Left cardiac atrium (tissue), 4 donors: ENCODE measurements around the gene SPACA6. TPM values are rescaled to one million over a fixed set of nuclear protein-coding genes. Genes with fewer than 3 reads are reported as not detected.

Experiments used
- ATAC-seq, 2 donors: fragments of 200-7000 bp; cut with Tn5 transposase; one replicate each; pipeline ENCODE4 v1.9.1; 2020; ENCODE audit warnings: mild to moderate bottlenecking in 2 of 2, moderate library complexity in 2 of 2
- DNase-seq: peaks from one replicate; pipeline ENCODE4 v3.0.0-alpha.2; 2020
- intact Hi-C, 2 donors: fragments of 100-400 bp; cut with DNase I; formaldehyde crosslinking; loops; one replicate each; pipeline versions ENCODE4 v1.14.1 to v1.15.1; 2022 to 2023
- total RNA-seq, 2 donors: library from RNA; stranded (reverse); fragmentation: NEBNext Ultra II Directional; extraction: Animal tissue kit (Norgen Biotek cat#: 25700); gene quantifications; one replicate each; pipeline ENCODE4 v1.2.1, GENCODE V29; 2021
- donor health status: DM: no; HTN: yes; CAD: no.
- donor health status: DM: no; HTN: yes; CAD: no; lungs with severe emphysema.
- donor health status: DM: yes; HTN: yes; CAD: no.
- donor health status: Dilated cardiomyopathy.

Gene SPACA6
- total RNA-seq, 2 donors from 2014 or later: 11.7 to 17.1 TPM

GRCh38 chr19:51702103-51702824 lies 9.1 kb downstream of the SPACA6 start:
- intact Hi-C loops: no loop called here
- peak; percentile 86 for DNase-seq
- peak; percentile 24 to 28 for ATAC-seq

GRCh38 chr19:51702825-51703574 lies 9.9 kb downstream of the SPACA6 start:
- intact Hi-C loops: no loop called here
- ATAC-seq (peak in 1 of 2 donors; percentile 0), DNase-seq (no peak)

GRCh38 chr19:51703575-51704515 lies 10.7 kb downstream of the SPACA6 start:
- peak; percentile 98 for DNase-seq
- intact Hi-C loops: loop anchor here in 1 of 2 donors (2.0 kb wide), 1 partner anchor 15 kb away; no protein-coding TSS in a partner anchor
- ATAC-seq: peak; percentile 86 to 95

DNA sequence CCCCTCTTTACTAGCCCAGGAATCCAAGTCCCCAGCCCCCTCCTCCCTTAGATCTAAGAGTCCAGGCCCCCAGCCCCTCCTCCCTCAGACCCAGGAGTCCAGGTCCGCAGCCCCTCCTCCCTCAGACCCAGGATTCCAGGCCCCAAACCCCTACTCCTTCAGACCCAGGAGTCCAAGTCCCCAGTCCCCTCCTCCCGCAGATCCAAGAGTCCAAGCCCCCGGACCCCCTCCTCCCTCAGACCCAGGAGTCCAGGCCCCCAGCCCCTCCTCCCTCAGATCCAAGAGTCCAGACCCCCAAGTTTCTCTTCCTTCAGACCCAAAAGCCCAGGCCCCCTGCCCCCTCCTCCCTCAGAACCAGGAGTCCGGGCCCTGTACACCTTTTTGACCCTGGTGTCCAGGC lies 11.5 kb downstream of the SPACA6 start:
- no peak for DNase-seq
- intact Hi-C loops: loop anchor here in 1 of 2 donors (2.0 kb wide), 1 partner anchor 16 kb away; no protein-coding TSS in a partner anchor
- no peak for ATAC-seq

DNA sequence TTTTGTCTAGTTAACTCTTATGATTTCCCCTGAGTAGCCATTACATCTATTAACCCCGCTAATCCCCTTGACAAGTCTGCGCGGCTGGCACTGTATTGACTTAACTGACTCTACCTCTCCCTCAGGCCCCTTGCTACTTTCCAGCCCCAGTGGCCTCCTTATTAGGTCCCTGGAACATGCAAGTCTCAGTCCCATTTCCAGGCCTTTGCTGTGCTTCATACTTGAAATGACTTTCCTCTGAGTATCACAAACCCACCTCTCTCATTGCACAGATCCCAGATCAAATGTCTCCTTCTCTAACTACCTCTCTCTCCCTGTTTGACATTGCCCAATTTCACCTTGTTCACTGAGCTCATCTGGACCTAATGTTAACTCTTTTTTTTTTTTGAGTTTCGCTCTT lies 13.2 kb downstream of the SPACA6 start:
- intact Hi-C loops: no loop called here
- DNase-seq: no peak
- no peak for ATAC-seq

- intact Hi-C loops: no loop called here
- DNase-seq: no peak
- ATAC-seq: no peak
These were observed 13.8 kb downstream of the SPACA6 start for GRCh38 chr19:51706885-51707284.

GRCh38 chr19:51708811-51709210 lies 15.7 kb downstream of the SPACA6 start:
- DNase-seq: no peak
- no peak for ATAC-seq
- intact Hi-C loops: no loop called here

DNA sequence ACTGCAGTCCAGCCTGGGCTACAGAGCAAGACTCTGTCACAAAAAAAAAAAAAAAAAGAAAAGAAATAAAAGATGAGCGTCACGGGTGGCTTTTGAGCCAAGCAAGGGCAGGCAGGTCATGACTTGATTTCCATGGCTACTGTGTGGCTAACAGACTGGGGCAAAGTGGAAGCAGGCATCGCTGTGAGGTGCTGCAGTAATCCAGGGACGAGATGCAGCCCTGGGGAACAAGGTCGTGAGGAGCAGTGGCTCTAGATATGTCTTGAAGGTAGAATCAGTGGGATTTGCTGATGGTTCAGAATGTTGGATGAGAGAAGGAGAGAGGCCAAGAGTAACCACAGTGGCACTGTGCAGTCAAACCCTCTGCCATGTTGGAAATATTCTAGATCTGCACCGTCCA lies 16.4 kb downstream of the SPACA6 start:
- DNase-seq (no peak), ATAC-seq (no peak)
- intact Hi-C loops: no loop called here

- DNase-seq (no peak), ATAC-seq (no peak)
- intact Hi-C loops: loop anchor here in 1 of 2 donors (10.0 kb wide), 1 partner anchor 75 kb away; no protein-coding TSS in a partner anchor
These were observed 17.0 kb downstream of the SPACA6 start for GRCh38 chr19:51710163-51710562.

DNA sequence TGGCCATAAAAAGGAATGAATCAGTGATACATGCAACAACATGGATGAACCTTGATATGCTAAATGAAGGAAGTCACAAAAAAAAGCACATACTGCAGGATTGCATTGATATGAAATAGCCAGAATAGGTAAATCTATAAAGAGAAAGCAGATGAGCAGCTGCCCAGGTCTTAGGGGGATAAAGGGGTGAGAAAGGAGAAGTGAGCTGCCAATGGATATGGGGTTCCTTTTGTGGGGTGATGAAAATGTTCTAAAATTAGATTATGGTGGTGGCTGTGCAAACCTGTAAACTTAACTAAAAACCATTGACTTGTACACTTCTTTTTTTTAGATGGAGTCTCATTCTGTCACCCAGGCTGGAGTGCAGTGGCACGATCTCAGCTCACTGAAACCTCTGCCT lies 18.6 kb downstream of the SPACA6 start:
- ATAC-seq (no peak), DNase-seq (no peak)
- intact Hi-C loops: loop anchor here in 1 of 2 donors (10.0 kb wide), 1 partner anchor 73 kb away; no protein-coding TSS in a partner anchor

DNA sequence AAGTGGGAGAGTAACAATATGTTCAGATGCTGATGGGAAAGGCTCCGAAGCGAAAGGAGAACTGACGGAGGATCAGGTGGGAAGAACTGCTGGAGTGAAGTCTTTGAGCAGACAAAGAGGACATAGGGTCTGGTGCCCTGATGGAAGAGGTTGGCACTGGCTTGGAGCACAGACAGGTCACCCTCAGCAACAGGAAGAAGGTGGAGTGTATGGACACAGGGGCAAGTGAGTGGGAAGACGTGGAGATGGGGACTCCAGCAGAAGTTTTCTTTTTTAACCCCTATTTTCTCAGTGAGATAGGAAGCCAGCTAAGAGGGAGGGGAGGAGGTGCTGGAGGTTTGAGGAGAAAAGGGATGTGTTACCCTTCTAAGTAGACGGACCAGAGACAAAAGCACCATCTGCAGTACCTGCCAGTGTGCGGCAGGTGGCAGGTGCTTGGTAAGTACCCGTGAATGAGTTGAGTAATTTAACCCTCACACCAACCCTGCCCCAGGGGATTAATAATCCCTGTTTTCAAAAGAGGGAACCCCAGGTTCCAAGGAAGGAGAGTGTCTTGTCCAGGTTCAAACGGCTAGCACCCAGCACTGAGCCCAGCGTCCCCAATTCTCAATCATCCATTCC lies 19.4 kb downstream of the SPACA6 start:
- intact Hi-C loops: loop anchor here in 1 of 2 donors (10.0 kb wide), 1 partner anchor 72 kb away; no protein-coding TSS in a partner anchor
- DNase-seq: no peak
- ATAC-seq: peak in 1 of 2 donors; percentile 0

DNA sequence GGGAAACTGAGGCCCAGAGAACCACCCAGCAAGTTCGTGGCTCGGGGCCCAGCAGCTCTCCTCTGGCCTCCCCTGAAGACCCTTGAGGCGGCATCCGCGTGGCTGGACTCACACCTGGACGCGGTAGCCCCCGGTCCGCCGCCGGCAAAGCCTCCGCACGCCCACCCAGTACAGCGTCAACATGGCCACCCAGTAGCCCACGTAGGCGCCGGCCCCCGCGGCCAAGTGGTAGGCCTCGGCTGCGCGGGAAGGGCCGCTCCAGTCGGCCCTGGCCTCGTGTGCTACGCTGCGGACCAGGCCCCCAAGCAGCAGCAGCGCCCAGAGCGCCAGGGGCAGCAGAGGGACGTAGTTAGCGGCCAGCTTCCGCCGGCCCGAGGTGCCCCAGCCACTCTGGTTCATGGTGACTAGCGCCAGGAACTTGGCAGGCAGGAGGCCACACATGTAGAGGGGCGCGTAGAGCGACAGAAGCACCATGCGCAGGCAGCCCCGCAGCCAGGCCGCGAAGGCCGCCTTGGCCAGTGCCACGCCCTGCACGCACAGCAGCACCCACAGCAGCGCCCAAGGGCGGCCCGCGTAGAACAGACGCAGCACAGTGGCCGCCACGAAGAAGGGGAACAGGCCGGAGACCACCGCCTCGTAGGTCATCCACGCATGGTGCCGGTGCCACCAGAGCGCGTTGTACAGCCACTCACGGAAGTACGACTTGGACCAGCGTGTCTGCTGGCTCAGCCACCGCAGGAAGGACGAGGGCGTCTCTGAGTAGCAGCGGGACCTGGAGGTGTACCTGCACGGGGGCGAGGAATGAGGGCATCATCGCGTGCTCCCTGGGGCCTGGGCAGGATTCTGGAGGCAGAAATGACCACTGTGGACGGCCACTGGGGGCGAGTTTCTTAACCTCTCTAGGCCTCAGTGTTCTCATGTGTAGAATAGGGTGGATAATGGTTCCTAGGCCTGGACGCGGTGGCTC lies 20.5 kb downstream of the SPACA6 start:
- peak in 1 of 2 donors; percentile 3 for ATAC-seq
- intact Hi-C loops: loop anchor here in 1 of 2 donors (10.0 kb wide), 1 partner anchor 71 kb away; no protein-coding TSS in a partner anchor
- no peak for DNase-seq

DNA sequence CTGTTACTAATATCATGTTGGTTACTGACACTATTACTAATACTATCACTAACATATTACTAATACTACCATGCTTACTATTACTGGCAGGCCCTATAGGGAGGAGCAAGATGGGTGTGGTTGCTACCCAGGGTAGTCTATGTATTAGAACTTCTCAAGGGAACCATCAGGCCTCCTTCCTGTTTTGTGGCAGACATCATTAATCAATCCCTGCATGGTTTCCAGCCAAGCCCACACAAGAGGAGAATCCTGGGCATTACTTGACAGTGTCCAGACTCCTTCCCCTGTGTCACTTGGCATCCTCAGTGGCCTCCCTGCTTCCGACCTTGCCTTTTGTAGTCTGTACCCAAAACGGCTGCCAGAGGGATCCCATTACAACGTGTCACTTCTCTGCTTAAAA lies 21.7 kb downstream of the SPACA6 start:
- ATAC-seq (peak in 1 of 2 donors; percentile 2), DNase-seq (no peak)
- intact Hi-C loops: loop anchor here in 1 of 2 donors (10.0 kb wide), 1 partner anchor 70 kb away; no protein-coding TSS in a partner anchor

- ATAC-seq (no peak), DNase-seq (no peak)
- intact Hi-C loops: loop anchor here in 1 of 2 donors (10.0 kb wide), 1 partner anchor 69 kb away; no protein-coding TSS in a partner anchor
These were observed 22.7 kb downstream of the SPACA6 start for GRCh38 chr19:51715850-51716249.

DNA sequence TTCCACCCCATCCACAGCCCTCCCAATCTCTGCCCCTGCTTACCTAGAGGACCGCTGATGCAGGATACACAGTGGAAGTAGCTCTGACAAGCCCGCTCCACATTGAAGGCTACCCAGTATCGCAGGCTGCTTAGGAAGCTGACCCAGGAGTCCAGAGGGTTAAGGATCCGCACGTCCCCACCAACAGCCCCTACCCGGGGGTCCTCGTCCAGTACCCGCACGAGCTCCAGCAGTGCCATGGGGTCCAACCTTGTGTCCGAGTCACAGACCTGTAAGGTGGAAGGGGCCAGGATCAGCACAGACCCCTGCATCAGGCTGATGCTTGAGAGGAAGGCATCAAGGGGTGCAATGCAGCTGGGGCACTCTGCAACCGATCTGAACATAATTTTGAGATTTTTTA lies 23.8 kb downstream of the SPACA6 start:
- no peak for DNase-seq
- intact Hi-C loops: loop anchor here in 1 of 2 donors (10.0 kb wide), 1 partner anchor 68 kb away; no protein-coding TSS in a partner anchor
- no peak for ATAC-seq

DNA sequence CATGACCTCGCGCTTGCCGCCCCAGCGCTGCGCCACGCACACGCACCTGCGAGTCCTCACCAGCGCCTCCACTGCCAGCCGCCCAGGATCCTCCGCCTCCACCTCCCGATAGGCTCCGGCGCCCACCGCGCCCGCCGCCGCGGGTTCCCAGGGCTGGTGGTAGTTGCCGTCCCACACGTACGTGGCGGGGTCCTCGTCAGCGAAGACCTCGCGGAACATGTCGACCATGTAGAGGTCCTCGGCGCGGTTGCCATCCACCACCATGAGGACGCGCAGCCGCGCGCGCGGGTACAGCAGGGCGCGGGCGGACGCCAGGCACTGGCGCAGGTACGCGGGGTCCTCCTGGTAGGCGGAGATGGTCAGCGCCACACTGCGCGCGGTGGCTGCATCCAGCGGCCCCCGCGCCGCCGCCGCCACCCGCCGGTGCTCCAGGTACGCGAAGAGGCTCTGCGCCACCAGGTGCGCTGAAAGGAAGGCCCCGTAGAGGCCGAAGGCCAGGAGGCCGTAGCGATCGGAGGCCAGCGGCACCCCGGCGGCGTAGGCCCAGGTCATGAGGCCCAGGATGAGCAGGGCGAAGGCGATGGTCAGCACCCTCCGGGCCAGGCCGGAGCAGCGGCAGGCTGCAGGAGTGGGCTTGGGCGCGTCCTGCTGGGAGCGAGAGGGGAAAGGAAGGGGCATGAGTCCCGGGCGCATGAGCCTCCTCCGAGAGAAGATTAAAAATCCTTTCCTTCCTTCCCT lies 26.3 kb downstream of the SPACA6 start:
- intact Hi-C loops: loop anchor here in 1 of 2 donors (10.0 kb wide), 1 partner anchor 65 kb away; no protein-coding TSS in a partner anchor
- DNase-seq (no peak), ATAC-seq (peak; percentile 3 to 27)
